Measurements from ENCODE around the gene OR52E6. TPM values are rescaled to one million over a fixed set of nuclear protein-coding genes. Genes with fewer than 3 reads are reported as not detected.

Gene OR52E6
- total RNA-seq, 1 donor from 2014 or later: not detected

GRCh38 chr11:5878564-5878963, 36.9 kb upstream of the OR52E6 start:
- Mint-ChIP-seq H3K27ac (no peak overlapping the region), H3K36me3 (no peaks in the 10 kb centered on the region), H3K27me3 (peaks cover 24% of the 10 kb centered on the region), H3K4me3 (no peak overlapping the region), H3K4me1 (ENCODE audit: unreplicated experiment) (no peaks in the 10 kb centered on the region), H3K9me3 (no peaks in the 10 kb centered on the region)
- no peak for TF ChIP-seq CTCF (conservative IDR thresholded peaks at IDR 0.05)
- DNase-seq (ENCODE audit: extremely low spot score, unreplicated experiment): no peak

- no peak overlapping the region for H3K4me3 Mint-ChIP-seq
- H3K27ac Mint-ChIP-seq: no peak overlapping the region
- no peaks in the 10 kb centered on the region for H3K9me3 Mint-ChIP-seq
- peaks cover 5% of the 10 kb centered on the region for H3K27me3 Mint-ChIP-seq
- TF ChIP-seq CTCF (conservative IDR thresholded peaks at IDR 0.05): no peak
- H3K4me1 Mint-ChIP-seq (ENCODE audit: unreplicated experiment): no peaks in the 10 kb centered on the region
- no peak for DNase-seq (ENCODE audit: extremely low spot score, unreplicated experiment)
- no peaks in the 10 kb centered on the region for H3K36me3 Mint-ChIP-seq
Observed at GRCh38 chr11:5865826-5866225, 24.1 kb upstream of the OR52E6 start.

- H3K9me3 Mint-ChIP-seq: no peaks in the 10 kb centered on the region
- H3K36me3 Mint-ChIP-seq: no peaks in the 10 kb centered on the region
- peaks cover 6% of the 10 kb centered on the region for H3K27me3 Mint-ChIP-seq
- TF ChIP-seq CTCF (conservative IDR thresholded peaks at IDR 0.05): no peak
- DNase-seq (ENCODE audit: extremely low spot score, unreplicated experiment): no peak
- H3K27ac Mint-ChIP-seq: no peak within 1 kb of the TSS
- H3K4me1 Mint-ChIP-seq (ENCODE audit: unreplicated experiment): no peaks in the 10 kb centered on the region
- H3K4me3 Mint-ChIP-seq: no peak within 1 kb of the TSS
Observed at GRCh38 chr11:5857590-5857989, 15.9 kb upstream of the OR52E6 start, which contains the start of gene OR52E8. Gene OR52E8, minus strand, starts transcription at chr11:5857690. Its CDS starts 0 bp downstream, at chr11:5857690.

GRCh38 chr11:5851002-5851401, 9.3 kb upstream of the OR52E6 start:
- Mint-ChIP-seq H3K4me3 (no peak overlapping the region), H3K36me3 (no peaks in the 10 kb centered on the region), H3K27ac (no peak overlapping the region), H3K9me3 (no peaks in the 10 kb centered on the region), H3K4me1 (ENCODE audit: unreplicated experiment) (no peaks in the 10 kb centered on the region), H3K27me3 (no peaks in the 10 kb centered on the region)
- no peak for TF ChIP-seq CTCF (conservative IDR thresholded peaks at IDR 0.05)
- DNase-seq (ENCODE audit: extremely low spot score, unreplicated experiment): no peak

- Mint-ChIP-seq H3K4me1 (ENCODE audit: unreplicated experiment) (no peaks in the 10 kb centered on the region), H3K27me3 (no peaks in the 10 kb centered on the region), H3K4me3 (no peak overlapping the region), H3K27ac (no peak overlapping the region), H3K9me3 (no peaks in the 10 kb centered on the region), H3K36me3 (no peaks in the 10 kb centered on the region)
- no peak for DNase-seq (ENCODE audit: extremely low spot score, unreplicated experiment)
- TF ChIP-seq CTCF (conservative IDR thresholded peaks at IDR 0.05): no peak
Observed at GRCh38 chr11:5847711-5848110, 6.0 kb upstream of the OR52E6 start.

GRCh38 chr11:5846701-5847100, 5.0 kb upstream of the OR52E6 start:
- DNase-seq (ENCODE audit: extremely low spot score, unreplicated experiment): no peak
- no peaks in the 10 kb centered on the region for H3K36me3 Mint-ChIP-seq
- no peak overlapping the region for H3K4me3 Mint-ChIP-seq
- no peak for TF ChIP-seq CTCF (conservative IDR thresholded peaks at IDR 0.05)
- no peaks in the 10 kb centered on the region for H3K9me3 Mint-ChIP-seq
- no peak overlapping the region for H3K27ac Mint-ChIP-seq
- H3K4me1 Mint-ChIP-seq (ENCODE audit: unreplicated experiment): no peaks in the 10 kb centered on the region
- H3K27me3 Mint-ChIP-seq: no peaks in the 10 kb centered on the region
